Mesendoderm (in vitro differentiated cells): ENCODE results near the gene DENND1A.

ENCODE experiments used
- DNase-seq: peaks from one replicate; pipeline ENCODE4 v3.0.0; 2013
- H2AK5ac ChIP-seq: 2 replicates; pipeline ENCODE4 v1.6.1; 2013; ENCODE audit warnings: low read length, inconsistent platforms
- H2BK120ac ChIP-seq: 2 replicates; pipeline ENCODE4 v1.6.1; 2013; ENCODE audit warnings: low read depth, mild to moderate bottlenecking, low read length, moderate library complexity, mixed read lengths
- H2BK15ac ChIP-seq: replicated peaks from 2 replicates; pipeline ENCODE4 v1.6.1; 2013; ENCODE audit warnings: low read depth, mild to moderate bottlenecking, moderate library complexity
- H2BK5ac ChIP-seq: 2 replicates; pipeline ENCODE4 v1.6.1; 2013; ENCODE audit warnings: low read length, inconsistent platforms
- H3K18ac ChIP-seq: 2 replicates; pipeline ENCODE4 v1.6.1; 2013; ENCODE audit warnings: mild to moderate bottlenecking, low read length, mixed read lengths
- H3K23ac ChIP-seq: one replicate; pipeline ENCODE4 v1.6.1; 2013; ENCODE audit warnings: low read length
- H3K27ac ChIP-seq: 2 replicates; pipeline ENCODE4 v1.5.1; 2013; ENCODE audit warnings: low read depth, mild to moderate bottlenecking, inconsistent platforms, low read length, moderate library complexity
- H3K27me3 ChIP-seq: 2 replicates; pipeline ENCODE4 v1.6.1; 2013; ENCODE audit warnings: low read length, control low read depth, mild to moderate bottlenecking, inconsistent platforms; ENCODE audit not compliant: insufficient read depth, poor library complexity
- H3K36me3 ChIP-seq: 2 replicates; pipeline ENCODE4 v1.6.1; 2013; ENCODE audit warnings: low read length, inconsistent platforms; ENCODE audit not compliant: control insufficient read depth, insufficient read depth
- H3K4ac ChIP-seq: one replicate; pipeline ENCODE4 v1.6.1; 2013; ENCODE audit warnings: low read depth, mild to moderate bottlenecking, low read length, moderate library complexity
- H3K4me1 ChIP-seq: 2 replicates; pipeline ENCODE4 v1.6.1; 2013; ENCODE audit warnings: low read depth, low read length, inconsistent platforms; ENCODE audit not compliant: control insufficient read depth
- H3K4me2 ChIP-seq: 2 replicates; pipeline ENCODE4 v1.6.1; 2013; ENCODE audit warnings: low read length
- H3K4me3 ChIP-seq: 2 replicates; pipeline ENCODE4 v1.5.1; 2013; ENCODE audit warnings: mild to moderate bottlenecking, low read length
- H3K56ac ChIP-seq: one replicate; pipeline ENCODE4 v1.6.1; 2013; ENCODE audit warnings: low read length
- H3K79me1 ChIP-seq: 2 replicates; pipeline ENCODE4 v1.6.1; 2013; ENCODE audit warnings: low read length, inconsistent platforms
- H3K79me2 ChIP-seq: 2 replicates; pipeline ENCODE4 v1.6.1; 2013; ENCODE audit warnings: mild to moderate bottlenecking, low read length; ENCODE audit not compliant: control insufficient read depth, insufficient read depth
- H3K9ac ChIP-seq: 2 replicates; pipeline ENCODE4 v1.6.1; 2013; ENCODE audit warnings: low read length, inconsistent platforms
- H4K5ac ChIP-seq: one replicate; pipeline ENCODE4 v1.6.1; 2013; ENCODE audit warnings: low read length
- H4K8ac ChIP-seq: one replicate; pipeline ENCODE4 v1.6.1; 2013; ENCODE audit warnings: low read depth, mild to moderate bottlenecking, control low read depth, low read length, moderate library complexity
- WGBS: extraction: QIAGEN DNeasy Blood & Tissue Kit; methylation state at CpG from one replicate; pipeline ENCODE4 v1.1.7; 2013; ENCODE audit warnings: low lambda C conversion rate, missing lambda C conversion rate; ENCODE audit not compliant: insufficient coverage; ENCODE audit errors: extremely low coverage; 5-methylcytosine and 5-hydroxymethylcytosine counted together

DENND1A gene

DNA sequence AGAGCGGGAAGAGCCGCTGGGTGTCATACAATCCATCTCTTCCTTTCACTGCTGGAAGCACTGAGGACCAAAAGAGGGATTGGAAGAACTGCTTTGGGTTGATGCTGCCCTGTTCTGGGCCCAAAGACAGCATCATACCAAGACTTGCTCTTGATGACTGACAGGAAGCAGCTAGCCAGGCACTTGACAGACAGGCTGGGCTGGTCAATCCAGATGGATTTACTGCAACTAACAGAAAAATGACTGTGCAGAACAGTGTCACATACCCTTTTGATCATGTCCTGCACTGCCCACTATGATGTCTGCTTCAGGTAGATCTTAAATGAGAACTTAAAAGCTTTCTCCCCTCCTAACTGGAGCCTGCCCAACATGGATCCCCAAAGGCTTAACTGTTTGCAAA lies 416.4 kb downstream of the DENND1A start:
- no peak overlapping the region for H2BK15ac ChIP-seq
- H2BK120ac ChIP-seq, result no peak overlapping the region
- H3K4me1 ChIP-seq, result no peaks in the 10 kb centered on the region
- H3K27me3 ChIP-seq, result no peaks in the 10 kb centered on the region
- no peak overlapping the region for H3K9ac ChIP-seq
- no peaks in the 10 kb centered on the region for H3K79me1 ChIP-seq
- H3K23ac ChIP-seq, result no peak overlapping the region
- H3K79me2 ChIP-seq, result no peaks in the 10 kb centered on the region
- no peak overlapping the region for H3K4me3 ChIP-seq
- H2BK5ac ChIP-seq, result no peak overlapping the region
- no peak overlapping the region for H3K18ac ChIP-seq
- H3K36me3 ChIP-seq, result no peaks in the 10 kb centered on the region
- no peak for DNase-seq
- H3K4ac ChIP-seq, result no peak overlapping the region
- H3K56ac ChIP-seq, result no peak overlapping the region
- H4K8ac ChIP-seq, result no peak overlapping the region
- no peak overlapping the region for H4K5ac ChIP-seq
- no peak overlapping the region for H2AK5ac ChIP-seq
- WGBS, result no CpG with 5 or more reads among the region's 2 CpGs
- no peak overlapping the region for H3K4me2 ChIP-seq
- H3K27ac ChIP-seq, result no peak overlapping the region

- H2AK5ac ChIP-seq, result no peak overlapping the region
- no peaks in the 10 kb centered on the region for H3K79me1 ChIP-seq
- no peak overlapping the region for H3K9ac ChIP-seq
- H3K4me1 ChIP-seq, result no peaks in the 10 kb centered on the region
- no peak overlapping the region for H3K27ac ChIP-seq
- WGBS, result no CpG with 5 or more reads among the region's 15 CpGs
- H4K5ac ChIP-seq, result no peak overlapping the region
- no peaks in the 10 kb centered on the region for H3K36me3 ChIP-seq
- no peak overlapping the region for H4K8ac ChIP-seq
- H3K18ac ChIP-seq, result no peak overlapping the region
- no peak for DNase-seq
- H3K79me2 ChIP-seq, result no peaks in the 10 kb centered on the region
- no peak overlapping the region for H2BK5ac ChIP-seq
- no peak overlapping the region for H3K4ac ChIP-seq
- no peak overlapping the region for H3K4me3 ChIP-seq
- H3K27me3 ChIP-seq, result no peaks in the 10 kb centered on the region
- H3K23ac ChIP-seq, result no peak overlapping the region
- H3K4me2 ChIP-seq, result no peak overlapping the region
- H2BK120ac ChIP-seq, result no peak overlapping the region
- no peak overlapping the region for H3K56ac ChIP-seq
- no peak overlapping the region for H2BK15ac ChIP-seq
Measured at GRCh38 chr9:123511326-123512277, 418.3 kb downstream of the DENND1A start.

DNA sequence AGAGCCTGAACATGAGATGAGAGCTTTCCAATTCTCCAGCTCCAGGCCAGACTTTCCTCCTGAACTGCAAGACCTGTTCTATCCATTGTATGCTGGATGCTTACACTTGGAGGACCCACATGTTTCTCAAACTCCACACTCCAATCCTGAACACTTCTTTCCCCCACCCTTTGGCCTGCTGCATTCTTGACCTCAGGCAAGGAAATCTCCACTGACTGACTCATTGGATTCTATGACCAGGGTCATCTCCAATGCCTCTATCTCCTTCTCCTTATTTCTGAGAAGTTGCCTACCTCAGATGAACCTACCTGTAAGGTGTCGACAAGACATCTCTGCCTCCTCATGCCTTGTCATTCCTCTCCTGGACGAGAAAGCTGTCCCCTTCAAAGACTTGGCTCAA lies 420.3 kb downstream of the DENND1A start:
- no peak overlapping the region for H3K56ac ChIP-seq
- H3K23ac ChIP-seq, result no peak overlapping the region
- no peaks in the 10 kb centered on the region for H3K79me1 ChIP-seq
- no peak overlapping the region for H2AK5ac ChIP-seq
- no peak overlapping the region for H3K9ac ChIP-seq
- H2BK5ac ChIP-seq, result no peak overlapping the region
- no peak overlapping the region for H2BK15ac ChIP-seq
- H4K5ac ChIP-seq, result no peak overlapping the region
- no peak overlapping the region for H2BK120ac ChIP-seq
- no peaks in the 10 kb centered on the region for H3K27me3 ChIP-seq
- H4K8ac ChIP-seq, result no peak overlapping the region
- H3K79me2 ChIP-seq, result no peaks in the 10 kb centered on the region
- no peak overlapping the region for H3K4me2 ChIP-seq
- no peak overlapping the region for H3K4me3 ChIP-seq
- peak; percentile 9 for DNase-seq
- no peak overlapping the region for H3K27ac ChIP-seq
- no CpG with 5 or more reads among the region's 2 CpGs for WGBS
- no peak overlapping the region for H3K18ac ChIP-seq
- H3K36me3 ChIP-seq, result no peaks in the 10 kb centered on the region
- H3K4me1 ChIP-seq, result no peaks in the 10 kb centered on the region
- H3K4ac ChIP-seq, result no peak overlapping the region

DNA sequence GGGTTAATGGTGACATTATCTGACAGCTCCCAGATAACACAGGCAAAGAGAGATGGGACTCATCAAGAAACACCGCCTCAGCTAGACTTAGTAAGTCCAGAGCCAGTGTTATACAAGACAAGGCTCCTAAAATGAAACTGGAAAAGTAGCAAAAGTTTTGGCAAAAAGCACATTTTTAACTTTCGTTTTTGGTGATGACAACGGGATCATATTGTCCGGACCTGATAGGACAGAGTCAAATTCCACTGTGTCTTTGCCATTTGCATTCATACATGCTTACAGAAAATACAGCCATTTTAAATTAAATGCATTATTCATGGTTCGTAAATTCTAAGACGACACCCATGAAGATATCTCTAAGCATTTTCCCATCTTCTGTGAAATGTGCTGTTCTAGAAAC lies 421.9 kb downstream of the DENND1A start:
- Histone ChIP-seq H2BK15ac (no peak overlapping the region), H2BK120ac (no peak overlapping the region), H4K5ac (no peak overlapping the region), H3K4me2 (no peak overlapping the region), H3K36me3 (no peaks in the 10 kb centered on the region), H3K9ac (no peak overlapping the region), H3K27ac (no peak overlapping the region), H3K23ac (no peak overlapping the region), H4K8ac (no peak overlapping the region), H3K56ac (no peak overlapping the region), H3K27me3 (no peaks in the 10 kb centered on the region), H2BK5ac (no peak overlapping the region), H3K18ac (no peak overlapping the region), H3K4me3 (no peak overlapping the region), H3K79me2 (no peaks in the 10 kb centered on the region), H3K4ac (no peak overlapping the region), H3K4me1 (no peaks in the 10 kb centered on the region), H2AK5ac (no peak overlapping the region), H3K79me1 (no peaks in the 10 kb centered on the region)
- WGBS, result no CpG with 5 or more reads among the region's 6 CpGs
- DNase-seq, result no peak

DNA sequence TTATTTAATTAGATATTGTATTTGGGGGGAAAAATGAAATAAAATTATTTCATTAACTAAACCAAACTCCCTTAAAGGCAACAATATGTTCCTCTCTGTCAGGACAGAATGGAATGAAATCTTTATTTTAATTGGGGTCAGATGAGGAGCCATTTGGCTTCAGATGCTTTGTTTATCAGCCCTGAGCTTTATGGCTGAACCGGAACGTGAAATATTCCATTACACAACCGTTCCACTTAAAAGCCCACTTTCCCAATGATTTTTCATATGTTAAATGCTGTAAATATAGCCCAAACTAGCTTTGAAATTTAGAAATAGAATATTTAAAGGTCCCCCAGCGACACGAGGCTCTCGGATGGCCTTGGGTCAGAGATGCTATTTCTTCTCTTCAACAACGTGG lies 424.4 kb downstream of the DENND1A start:
- WGBS, result no CpG with 5 or more reads among the region's 7 CpGs
- H2BK120ac ChIP-seq, result no peak overlapping the region
- H2BK15ac ChIP-seq, result no peak overlapping the region
- no peaks in the 10 kb centered on the region for H3K27me3 ChIP-seq
- no peak overlapping the region for H3K27ac ChIP-seq
- H3K9ac ChIP-seq, result no peak overlapping the region
- H3K56ac ChIP-seq, result no peak overlapping the region
- H3K79me1 ChIP-seq, result no peaks in the 10 kb centered on the region
- H3K36me3 ChIP-seq, result no peaks in the 10 kb centered on the region
- H2AK5ac ChIP-seq, result no peak overlapping the region
- H3K4me1 ChIP-seq, result no peaks in the 10 kb centered on the region
- H4K8ac ChIP-seq, result no peak overlapping the region
- H2BK5ac ChIP-seq, result no peak overlapping the region
- no peak overlapping the region for H3K4me2 ChIP-seq
- H4K5ac ChIP-seq, result no peak overlapping the region
- no peak overlapping the region for H3K4me3 ChIP-seq
- H3K79me2 ChIP-seq, result no peaks in the 10 kb centered on the region
- H3K18ac ChIP-seq, result no peak overlapping the region
- DNase-seq, result no peak
- H3K23ac ChIP-seq, result no peak overlapping the region
- H3K4ac ChIP-seq, result no peak overlapping the region

DNA sequence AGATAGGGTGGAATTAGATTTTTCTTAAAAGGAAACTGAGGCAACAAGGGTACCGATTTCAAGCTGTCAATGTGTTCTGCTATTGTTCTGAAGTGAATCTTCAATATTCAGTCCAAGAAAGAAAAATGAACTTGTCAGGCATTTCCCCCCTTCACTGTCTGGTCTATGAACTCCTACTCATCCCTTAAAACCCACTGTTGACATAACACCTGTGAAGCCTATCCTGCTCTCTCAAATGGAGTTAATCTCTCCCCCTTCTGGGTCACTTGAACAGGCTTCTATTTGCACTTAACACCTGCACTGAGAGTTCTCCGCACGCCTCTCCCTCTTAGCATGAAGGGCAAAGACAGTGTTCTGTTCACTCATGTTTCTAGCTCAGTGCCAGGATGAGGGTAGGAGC lies 429.6 kb downstream of the DENND1A start:
- H3K23ac ChIP-seq, result no peak overlapping the region
- H2AK5ac ChIP-seq, result no peak overlapping the region
- no peak overlapping the region for H4K8ac ChIP-seq
- H3K9ac ChIP-seq, result no peak overlapping the region
- no peak overlapping the region for H3K27ac ChIP-seq
- WGBS, result no CpG with 5 or more reads among the region's 3 CpGs
- no peak overlapping the region for H2BK15ac ChIP-seq
- no peak overlapping the region for H3K4ac ChIP-seq
- H2BK5ac ChIP-seq, result no peak overlapping the region
- no peak overlapping the region for H3K4me2 ChIP-seq
- H3K4me3 ChIP-seq, result no peak overlapping the region
- no peak overlapping the region for H3K56ac ChIP-seq
- no peaks in the 10 kb centered on the region for H3K4me1 ChIP-seq
- H3K79me2 ChIP-seq, result no peaks in the 10 kb centered on the region
- no peaks in the 10 kb centered on the region for H3K36me3 ChIP-seq
- no peaks in the 10 kb centered on the region for H3K27me3 ChIP-seq
- no peak overlapping the region for H3K18ac ChIP-seq
- no peak for DNase-seq
- H3K79me1 ChIP-seq, result no peaks in the 10 kb centered on the region
- no peak overlapping the region for H4K5ac ChIP-seq
- no peak overlapping the region for H2BK120ac ChIP-seq
